Neural cell (in vitro differentiated cells): ENCODE data around the gene ZCWPW2.

Source experiments
- EP300 ChIP-seq: fragments of 450-650 bp; conservative IDR thresholded peaks from 2 replicates; pipeline ENCODE4 v1.6.1; 2014; ENCODE audit warnings: antibody characterized with exemption, mild to moderate bottlenecking, moderate library complexity; ENCODE audit not compliant: poor library complexity, severe bottlenecking
- TF ChIP-seq, protein P1 (sequence below): fragments of 450-650 bp; IDR thresholded peaks from 2 replicates; pipeline ENCODE4 v1.5.1; 2014; ENCODE audit warnings: antibody characterized with exemption, mild to moderate bottlenecking, moderate library complexity; ENCODE audit not compliant: poor library complexity, severe bottlenecking

GRCh38 chr3:28348265-28348628, 274 bp upstream of the ZCWPW2 start:
- TF ChIP-seq, protein P1, sequence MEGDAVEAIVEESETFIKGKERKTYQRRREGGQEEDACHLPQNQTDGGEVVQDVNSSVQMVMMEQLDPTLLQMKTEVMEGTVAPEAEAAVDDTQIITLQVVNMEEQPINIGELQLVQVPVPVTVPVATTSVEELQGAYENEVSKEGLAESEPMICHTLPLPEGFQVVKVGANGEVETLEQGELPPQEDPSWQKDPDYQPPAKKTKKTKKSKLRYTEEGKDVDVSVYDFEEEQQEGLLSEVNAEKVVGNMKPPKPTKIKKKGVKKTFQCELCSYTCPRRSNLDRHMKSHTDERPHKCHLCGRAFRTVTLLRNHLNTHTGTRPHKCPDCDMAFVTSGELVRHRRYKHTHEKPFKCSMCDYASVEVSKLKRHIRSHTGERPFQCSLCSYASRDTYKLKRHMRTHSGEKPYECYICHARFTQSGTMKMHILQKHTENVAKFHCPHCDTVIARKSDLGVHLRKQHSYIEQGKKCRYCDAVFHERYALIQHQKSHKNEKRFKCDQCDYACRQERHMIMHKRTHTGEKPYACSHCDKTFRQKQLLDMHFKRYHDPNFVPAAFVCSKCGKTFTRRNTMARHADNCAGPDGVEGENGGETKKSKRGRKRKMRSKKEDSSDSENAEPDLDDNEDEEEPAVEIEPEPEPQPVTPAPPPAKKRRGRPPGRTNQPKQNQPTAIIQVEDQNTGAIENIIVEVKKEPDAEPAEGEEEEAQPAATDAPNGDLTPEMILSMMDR: no peak
- no peak for TF ChIP-seq EP300
